GM21576 (cell line): ENCODE results near the gene TAB2.
A peak's percentile ranks its signal among the peaks of the same experiment; 100 is the strongest.
"Not testable (repeated sequence)": the region's sequence is repeated elsewhere in the genome, so short reads cannot be mapped to it uniquely, and the experiment has no call there.

Experiments used
- ATAC-seq: cut with Tn5 transposase; IDR thresholded peaks from one replicate; pipeline ENCODE4 v1.9.1; 2021; ENCODE audit warnings: mild to moderate bottlenecking, moderate library complexity; ENCODE audit not compliant: unreplicated experiment

The TAB2 gene

GRCh38 chr6:149331871-149332270 lies 14.4 kb downstream of the TAB2 start:
- ATAC-seq = no peak

- no peak for ATAC-seq
Measured at GRCh38 chr6:149332602-149333265, 15.2 kb downstream of the TAB2 start.

- no peak for ATAC-seq
Measured at GRCh38 chr6:149333266-149333620, 15.7 kb downstream of the TAB2 start.

GRCh38 chr6:149334201-149334600 lies 16.7 kb downstream of the TAB2 start:
- no peak for ATAC-seq

GRCh38 chr6:149334682-149335160 lies 17.2 kb downstream of the TAB2 start:
- ATAC-seq = no peak

- ATAC-seq = no peak
Measured at GRCh38 chr6:149335924-149336608, 18.6 kb downstream of the TAB2 start.

- no peak for ATAC-seq
Measured at GRCh38 chr6:149336609-149336928, 19.1 kb downstream of the TAB2 start.

- ATAC-seq = no peak
Measured at GRCh38 chr6:149337320-149337719, 19.8 kb downstream of the TAB2 start.

- no peak for ATAC-seq
Measured at GRCh38 chr6:149340200-149340599, 22.7 kb downstream of the TAB2 start.

GRCh38 chr6:149342525-149342924 lies 25.0 kb downstream of the TAB2 start:
- peak; percentile 63 for ATAC-seq

- ATAC-seq = no peak
Measured at GRCh38 chr6:149343501-149343900, 26.0 kb downstream of the TAB2 start.

- no peak for ATAC-seq
Measured at GRCh38 chr6:149346078-149346477, 28.6 kb downstream of the TAB2 start.

- ATAC-seq = no peak
Measured at GRCh38 chr6:149347067-149347466, 29.6 kb downstream of the TAB2 start.

- ATAC-seq = not testable (repeated sequence)
Measured at GRCh38 chr6:149349279-149349678, 31.8 kb downstream of the TAB2 start.

GRCh38 chr6:149354009-149354408 lies 36.5 kb downstream of the TAB2 start:
- no peak for ATAC-seq

GRCh38 chr6:149356081-149356750 lies 38.7 kb downstream of the TAB2 start:
- no peak for ATAC-seq

- ATAC-seq = no peak
Measured at GRCh38 chr6:149357726-149358538, 40.4 kb downstream of the TAB2 start.

- ATAC-seq = no peak
Measured at GRCh38 chr6:149359440-149359839, 41.9 kb downstream of the TAB2 start.

- no peak for ATAC-seq
Measured at GRCh38 chr6:149360536-149360935, 43.0 kb downstream of the TAB2 start.

GRCh38 chr6:149362289-149362688 lies 44.8 kb downstream of the TAB2 start:
- no peak for ATAC-seq

- ATAC-seq = no peak
Measured at GRCh38 chr6:149363154-149363553, 45.6 kb downstream of the TAB2 start.
